GM12878 (cell line): ENCODE measurements around the gene THOC5.
"Not testable (repeated sequence)": the region's sequence is repeated elsewhere in the genome, so short reads cannot be mapped to it uniquely, and the experiment has no call there.

ENCODE experiments used
- CBX3 ChIP-seq: fragments of 200-600 bp; sonication (generic); IDR thresholded peaks from 2 replicates; pipeline ENCODE4 v1.6.1; 2016; ENCODE audit warnings: low read depth, borderline replicate concordance
- CEBPB ChIP-seq, 2 experiments: fragments of 150-350 bp in 1 of 2; IDR thresholded peaks; 2 replicates each; pipeline ENCODE4 v1.6.1; 2012 to 2014; ENCODE audit warnings: low read depth in 2 of 2, low read length in 2 of 2, borderline replicate concordance in 1 of 2, inconsistent platforms in 1 of 2
- CTCF ChIP-seq, 3 experiments: IDR thresholded peaks in 2 of 3; conservative IDR thresholded peaks in 1 of 3; 2 replicates each; pipeline ENCODE4 v1.5.1; 2011; ENCODE audit warnings: low read depth in 3 of 3, low read length in 3 of 3, mild to moderate bottlenecking in 3 of 3, control low read depth in 2 of 3, moderate library complexity in 2 of 3, inconsistent platforms in 1 of 3, mixed read lengths in 1 of 3; ENCODE audit not compliant: control insufficient read depth in 2 of 3, insufficient read depth in 1 of 3; ENCODE audit errors: extremely low read depth in 1 of 3
- EZH2 ChIP-seq: IDR thresholded peaks from 2 replicates; pipeline ENCODE4 v1.6.1; 2012; ENCODE audit warnings: low read depth, mild to moderate bottlenecking, control low read depth, inconsistent platforms, low read length, borderline replicate concordance; ENCODE audit not compliant: control insufficient read depth
- RCOR1 ChIP-seq: conservative IDR thresholded peaks from 2 replicates; pipeline ENCODE4 v1.6.1; 2012; ENCODE audit warnings: low read depth, low read length, improper control_type of control experiment
- TCF7 ChIP-seq: IDR thresholded peaks from 2 replicates; pipeline ENCODE4 v1.6.1; 2014; ENCODE audit warnings: antibody characterized with exemption, borderline replicate concordance
- ZNF274 ChIP-seq: IDR thresholded peaks from one replicate; pipeline ENCODE4 v1.8.0; 2011; ENCODE audit not compliant: insufficient read length, insufficient read depth

GRCh38 chr22:29552357-29552756 lies 1.2 kb downstream of the THOC5 start:
- TF ChIP-seq CBX3; EZH2; CEBPB (IDR thresholded peaks at IDR 0.05; ENCODE audit: borderline replicate concordance in 1 of 2, low read depth in 2 of 2, low read length in 2 of 2); CTCF (IDR thresholded peaks at IDR 0.05 in 2 of 3, conservative IDR thresholded peaks at IDR 0.05 in 1 of 3; ENCODE audit: control insufficient read depth in 2 of 3, extremely low read depth in 1 of 3, insufficient read depth in 1 of 3, low read depth in 3 of 3, low read length in 3 of 3); RCOR1; TCF7; ZNF274: not testable (repeated sequence)
